Heart right ventricle (tissue), 16 donors: ENCODE results near the gene KCP. TPM values are rescaled to one million over a fixed set of nuclear protein-coding genes. Genes with fewer than 3 reads are reported as not detected.

Source experiments
- ATAC-seq, 8 donors: fragments of 200-7000 bp; cut with Tn5 transposase; one replicate each; pipeline ENCODE4 v1.9.1; 2020; ENCODE audit warnings: mild to moderate bottlenecking in 8 of 8, moderate library complexity in 8 of 8, moderate number of reproducible peaks in 1 of 8
- DNase-seq, 2 donors: peaks; one replicate each; pipeline ENCODE4 v3.0.0-alpha.2; 2020
- H3K27ac ChIP-seq, 10 donors: fragments of 200-600 bp; sonication (generic) in 2 of 10; one replicate each; pipeline versions ENCODE4 v1.5.0 to v1.8.0; 2020 to 2022; ENCODE audit warnings: mild to moderate bottlenecking in 3 of 10
- H3K27me3 ChIP-seq, 7 donors: fragments of 200-600 bp; one replicate each; pipeline ENCODE4 v1.8.0; 2021 to 2022; ENCODE audit warnings: mild to moderate bottlenecking in 2 of 7
- H3K36me3 ChIP-seq, 9 donors: fragments of 200-600 bp; sonication (generic) in 1 of 9; one replicate each; pipeline versions ENCODE4 v1.5.0 to v1.8.0; 2020 to 2022; ENCODE audit warnings: mild to moderate bottlenecking in 2 of 9
- H3K4me1 ChIP-seq, 9 donors: fragments of 200-600 bp; sonication (generic) in 1 of 9; one replicate each; pipeline versions ENCODE4 v1.5.0 to v1.8.0; 2020 to 2022; ENCODE audit warnings: mild to moderate bottlenecking in 4 of 9
- H3K4me3 ChIP-seq, 10 donors: fragments of 200-600 bp; sonication (generic) in 2 of 10; one replicate each; pipeline versions ENCODE4 v1.5.0 to v1.8.0; 2020 to 2022; ENCODE audit warnings: mild to moderate bottlenecking in 7 of 10, moderate library complexity in 2 of 10
- H3K9me3 ChIP-seq, 11 donors: fragments of 200-600 bp in 10 of 11; sonication (generic) in 2 of 11; one replicate each; pipeline versions ENCODE4 v1.5.0 to v1.8.0; 2013 to 2022; ENCODE audit warnings: mild to moderate bottlenecking in 2 of 11, control low read depth in 1 of 11, moderate library complexity in 1 of 11
- CTCF ChIP-seq, 9 donors: fragments of 200-600 bp; sonication (generic) in 2 of 9; IDR thresholded peaks; one replicate each; pipeline versions ENCODE4 v1.5.0 to v1.8.0; 2021 to 2022; ENCODE audit warnings: antibody characterized with exemption in 9 of 9, mild to moderate bottlenecking in 5 of 9, moderate library complexity in 1 of 9
- WGBS, 2 donors: extraction: QIAGEN DNeasy Blood & Tissue Kit; methylation state at CpG; one replicate each; pipeline ENCODE4 v1.1.7; 2013; ENCODE audit warnings: inconsistent platforms in 1 of 2; 5-methylcytosine and 5-hydroxymethylcytosine counted together
- intact Hi-C, 10 donors: fragments of 100-400 bp; cut with DNase I; formaldehyde crosslinking; loops; one replicate each; pipeline versions ENCODE4 v1.11.1 to v1.14.2; 2022
- polyA plus RNA-seq, 2 donors: library from polyadenylated mRNA; stranded (reverse); fragments of 200-250 nt; gene quantifications; one replicate each; pipeline ENCODE4 v1.2.3, GENCODE V29; 2013
- total RNA-seq, 10 donors: library from RNA; stranded (reverse); fragmentation: NEBNext Ultra II Directional in 3 of 10; extraction: Animal tissue kit (Norgen Biotek cat#: 25700) in 3 of 10; gene quantifications; one replicate each; pipeline versions ENCODE4 v1.2.1 to v1.2.4, GENCODE V29; 2021 to 2023
- donor health status: Arrhythmogenic right ventricular cardiomyopathy.
- donor health status: ischemic (EF 13 %, LVEDD 7.1; RV severe dilation, severe dysfunction).
- donor health status: healthy with polysubstance abuse.
- donor health status: DM: no; HTN: yes; CAD: no.
- donor health status: DM: no; HTN: no; CAD: no.
- donor health status: ischemic (EF 25% LVEDD 6.9; RV normal size, moderate dysfunction).
- donor health status: ischemic (EF 25% LVEDD 5.7; RV mildly dilated, moderate dysfunction).
- donor health status: healthy.
- donor health status: DM: yes; HTN: yes; CAD: no.
- donor health status: Ischemic cardiomyopathy.
- donor health status: ischemic (EF 35%, LVEDD 5.7; RV mildly dilated, moderate dysfunction).
- donor health status: nonischemic (EF 11% LVEDD 7.7; RV severe dilation, severe dysfunction).
- donor health status: DM: yes; HTN: yes; CAD: no.
- donor health status: PGD.
- donor health status: ischemic (EF 29% LVEDD 5.4; RV normal size, mild dysfunction).
- donor health status: nonischemic (EF 23%, LVEDD 6.1; RV moderate dilation, normal function).

KCP gene
- total and polyA plus RNA-seq, 12 donors = 0.09 to 0.44 (median 0.27) TPM

- H3K4me3 ChIP-seq = peak overlapping the region in 6 of 10 donors; percentile 9 to 40 (median 35)
Measured at GRCh38 chr7:128827971-128828711, 82.4 kb downstream of the KCP start.

GRCh38 chr7:128827248-128827958 lies 83.1 kb downstream of the KCP start:
- intact Hi-C loops = loop anchor here in 5 of 10 donors (5.0 to 10.0 kb wide), 3 partner anchors 35 to 75 kb away; partner anchors contain the start of gene CCDC136 (in 4 of the 5)
- ATAC-seq = peak; percentile 41 to 78 (median 70)

More at GRCh38 chr7:128827971-128828711, 82.4 kb downstream of the KCP start:
- Histone ChIP-seq H3K27ac (peak overlapping the region; percentile 86 to 99 (median 96)), H3K27me3 (peaks cover 0 to 44% (median 0%) of the 10 kb centered on the region in 7 donors), H3K9me3 (no peaks in the 10 kb centered on the region), H3K36me3 (peaks cover 0 to 14% (median 0%) of the 10 kb centered on the region in 9 donors), H3K4me1 (peaks cover 16 to 55% (median 38%) of the 10 kb centered on the region in 9 donors)
- peak; percentile 62 to 79 for DNase-seq
- no peak for TF ChIP-seq CTCF (IDR thresholded peaks at IDR 0.05)
- intact Hi-C loops = loop anchor here in 5 of 10 donors (5.0 to 10.0 kb wide), 3 partner anchors 36 to 76 kb away; partner anchors contain the start of gene CCDC136 (in 4 of the 5)
- WGBS, 2 donors = 40 to 61% methylated on average over 10 of the region's 10 CpGs
- peak; percentile 10 to 56 (median 50) for ATAC-seq

DNA sequence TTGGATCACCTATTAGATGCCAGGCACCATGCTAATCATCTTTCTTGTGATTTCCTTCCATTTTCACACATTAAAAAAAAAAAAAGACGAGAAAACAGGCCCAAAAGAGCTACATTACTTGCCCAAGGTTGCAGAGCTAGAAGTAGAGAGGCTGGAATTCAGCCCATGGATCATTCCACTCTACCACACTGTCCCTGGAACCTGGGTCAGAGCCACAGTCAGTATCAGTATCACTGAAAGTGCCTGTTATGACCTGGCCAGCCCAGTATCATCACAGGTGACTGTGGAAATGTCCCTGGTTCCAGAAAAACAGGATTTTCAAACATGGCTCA lies 83.6 kb downstream of the KCP start:
- DNase-seq = no peak
- intact Hi-C loops = loop anchor here in 5 of 10 donors (5.0 to 10.0 kb wide), 3 partner anchors 35 to 75 kb away; partner anchors contain the start of gene CCDC136 (in 4 of the 5)
- Histone ChIP-seq H3K27me3 (peaks cover 0 to 33% (median 0%) of the 10 kb centered on the region in 7 donors), H3K27ac (peak overlapping the region; percentile 84 to 99 (median 96)), H3K36me3 (peaks cover 0 to 7% (median 0%) of the 10 kb centered on the region in 9 donors), H3K4me3 (peak overlapping the region in 1 of 10 donors; percentile 13), H3K4me1 (peaks cover 5 to 43% (median 25%) of the 10 kb centered on the region in 9 donors), H3K9me3 (no peaks in the 10 kb centered on the region)
- 65 to 72% methylated on average over 1 of the region's 1 CpG for WGBS, 2 donors
- ATAC-seq = no peak
- no peak for TF ChIP-seq CTCF (IDR thresholded peaks at IDR 0.05)

More at GRCh38 chr7:128827248-128827958, 83.1 kb downstream of the KCP start:
- no peak for TF ChIP-seq CTCF (IDR thresholded peaks at IDR 0.05)
- 55 to 64% methylated on average over 17 of the region's 17 CpGs for WGBS, 2 donors
- Histone ChIP-seq H3K4me3 (peak overlapping the region in 6 of 10 donors; percentile 9 to 40 (median 35)), H3K9me3 (no peaks in the 10 kb centered on the region), H3K4me1 (peaks cover 10 to 48% (median 30%) of the 10 kb centered on the region in 9 donors), H3K36me3 (peaks cover 0 to 9% (median 0%) of the 10 kb centered on the region in 9 donors), H3K27me3 (peaks cover 0 to 38% (median 0%) of the 10 kb centered on the region in 7 donors), H3K27ac (peak overlapping the region; percentile 84 to 99 (median 96))
- DNase-seq = peak; percentile 62

Other genes with a start within 250 kb of the KCP start
- 1 to 10 TPM in 9 of 10 donors, under 1 TPM in 1; 0.87 to 4.8 (median 2.7) TPM for gene GARIN1A, start 238.4 kb downstream of the KCP start, total RNA-seq
- 10 to 100 TPM in 1 of 2 donors, under 1 TPM in 1; 0.74 to 13.7 TPM for gene GARIN1A, start 238.4 kb downstream of the KCP start, polyA plus RNA-seq
- 100 to 1,000 TPM; 197 to 333 (median 249) TPM for gene CALU, start 171.3 kb downstream of the KCP start, total RNA-seq
- gene CALU, start 171.3 kb downstream of the KCP start, polyA plus RNA-seq = 100 to 1,000 TPM in 1 of 2 donors, 10 to 100 TPM in 1; 39.9 to 260 TPM
- not detected for gene OPN1SW, start 134.9 kb downstream of the KCP start, total RNA-seq
- not detected for gene OPN1SW, start 134.9 kb downstream of the KCP start, polyA plus RNA-seq
- gene CCDC136, start 118.7 kb downstream of the KCP start, total RNA-seq = 10 to 100 TPM in 4 of 10 donors, 1 to 10 TPM in 6; 1.8 to 14.4 (median 8.0) TPM
- gene CCDC136, start 118.7 kb downstream of the KCP start, polyA plus RNA-seq = 10 to 100 TPM in 1 of 2 donors, 1 to 10 TPM in 1; 4.6 to 13.5 TPM
- gene FLNC, start 80.3 kb downstream of the KCP start, total RNA-seq = 1,000 to 10,000 TPM in 6 of 10 donors, 100 to 1,000 TPM in 4; 364 to 2,445 (median 1,303) TPM
- gene FLNC, start 80.3 kb downstream of the KCP start, polyA plus RNA-seq = 1,000 to 10,000 TPM in 1 of 2 donors, 100 to 1,000 TPM in 1; 223 to 1,054 TPM
- 100 to 1,000 TPM in 9 of 10 donors, 10 to 100 TPM in 1; 96.7 to 168 (median 124) TPM for gene ATP6V1F, start 47.9 kb downstream of the KCP start, total RNA-seq
- 100 to 1,000 TPM; 153 to 189 TPM for gene ATP6V1F, start 47.9 kb downstream of the KCP start, polyA plus RNA-seq
- gene IRF5, start 27.2 kb upstream of the KCP start, total RNA-seq = 1 to 10 TPM in 6 of 10 donors, under 1 TPM in 4; 0.46 to 6.6 (median 1.4) TPM
- 1 to 10 TPM; 1.3 to 2.8 TPM for gene IRF5, start 27.2 kb upstream of the KCP start, polyA plus RNA-seq
- gene TNPO3, start 144.4 kb upstream of the KCP start, total RNA-seq = 10 to 100 TPM; 26.3 to 37.7 (median 30.4) TPM
- gene TNPO3, start 144.4 kb upstream of the KCP start, polyA plus RNA-seq = 10 to 100 TPM in 1 of 2 donors, 1 to 10 TPM in 1; 8.0 to 17.5 TPM
- gene TSPAN33, start 234.0 kb upstream of the KCP start, total RNA-seq = 10 to 100 TPM in 4 of 10 donors, 1 to 10 TPM in 6; 6.8 to 13.1 (median 9.0) TPM
- 1 to 10 TPM; 2.8 to 5.9 TPM for gene TSPAN33, start 234.0 kb upstream of the KCP start, polyA plus RNA-seq